B cell (primary cell): ENCODE results near the gene HOXD12. TPM values are rescaled to one million over a fixed set of nuclear protein-coding genes. Genes with fewer than 3 reads are reported as not detected.

ENCODE experiments used
- ATAC-seq: fragments of 200-7000 bp; cut with Tn5 transposase; one replicate; pipeline ENCODE4 v1.10.0; 2021; ENCODE audit warnings: low read depth, mild to moderate bottlenecking, moderate number of reproducible peaks, moderate library complexity
- CTCF ChIA-PET: fragments of 350-600 bp; sonication (Branson Sonifier 250); formaldehyde crosslinking; loops from one replicate; lab custom pipeline; 2021; ENCODE audit warnings: antibody characterized with exemption, inconsistent platforms; lab: Charles Lee
- POLR2A ChIA-PET: fragments of 350-600 bp; sonication (Branson Sonifier 250); formaldehyde crosslinking; loops from one replicate; lab custom pipeline; 2021; ENCODE audit warnings: antibody characterized with exemption; lab: Charles Lee
- DNase-seq: peaks from one replicate; pipeline ENCODE4 v3.0.0; 2013
- H2AFZ ChIP-seq: 2 replicates; pipeline ENCODE4 v1.6.1; 2012; ENCODE audit warnings: mild to moderate bottlenecking, low read depth, low read length; ENCODE audit not compliant: insufficient read depth, poor library complexity, severe bottlenecking
- H3K27ac ChIP-seq, 2 donors: 1 replicate in 1 of 2; 2 replicates in 1 of 2; pipeline ENCODE4 v1.5.1; 2012 to 2013; ENCODE audit warnings: low read length in 2 of 2, mild to moderate bottlenecking in 2 of 2, moderate library complexity in 1 of 2
- H3K27me3 ChIP-seq, 4 experiments: fragments of 200-600 bp in 1 of 4; sonication (generic) in 1 of 4; replicated peaks in 1 of 4; 1 replicate in 2 of 4; 2 replicates in 2 of 4; pipeline versions ENCODE4 v1.6.1 to v1.7.0; 2013 to 2016; ENCODE audit warnings: low read length in 3 of 4, mild to moderate bottlenecking in 2 of 4, mixed read lengths in 1 of 4, moderate library complexity in 1 of 4; ENCODE audit not compliant: insufficient read depth in 4 of 4, control insufficient read depth in 3 of 4; ENCODE audit errors: control extremely low read depth in 1 of 4
- H3K36me3 ChIP-seq, 2 experiments: replicated peaks in 1 of 2; 1 replicate in 1 of 2; 2 replicates in 1 of 2; pipeline versions ENCODE4 v1.6.1 to v1.7.1; 2013; ENCODE audit warnings: low read length in 1 of 2; ENCODE audit not compliant: insufficient read depth in 2 of 2, control insufficient read depth in 1 of 2; ENCODE audit errors: control extremely low read depth in 1 of 2, extremely low read depth in 1 of 2
- H3K4me1 ChIP-seq, 2 donors: fragments of 200-600 bp in 1 of 2; sonication (generic) in 1 of 2; 1 replicate in 1 of 2; 2 replicates in 1 of 2; pipeline versions ENCODE4 v1.5.1 to v1.6.1; 2013 to 2017; ENCODE audit warnings: low read length in 2 of 2; ENCODE audit not compliant: control insufficient read depth in 2 of 2, insufficient read depth in 2 of 2
- H3K4me2 ChIP-seq: replicated peaks from 2 replicates; pipeline ENCODE3; 2012; ENCODE audit warnings: mild to moderate bottlenecking, low read depth, low read length; ENCODE audit not compliant: poor library complexity, severe bottlenecking
- H3K4me3 ChIP-seq, 5 experiments: fragments of 200-600 bp in 1 of 5; sonication (generic) in 1 of 5; 1 replicate in 3 of 5; 2 replicates in 2 of 5; pipeline versions ENCODE4 v1.5.1 to v1.7.0; 2011 to 2016; ENCODE audit warnings: low read length in 4 of 5, mild to moderate bottlenecking in 4 of 5, low read depth in 2 of 5, control low read depth in 1 of 5, moderate library complexity in 1 of 5; ENCODE audit not compliant: insufficient read depth in 1 of 5; ENCODE audit errors: control extremely low read depth in 1 of 5, extremely low read depth in 1 of 5
- H3K79me2 ChIP-seq: fragments of 200-600 bp; sonication (generic); one replicate; pipeline ENCODE4 v1.6.0; 2016; ENCODE audit warnings: low read length; ENCODE audit not compliant: control insufficient read depth, insufficient read depth
- H3K9ac ChIP-seq: fragments of 200-600 bp; sonication (generic); 2 replicates; pipeline ENCODE4 v1.6.1; 2017; ENCODE audit warnings: mild to moderate bottlenecking, low read length, moderate library complexity
- H3K9me3 ChIP-seq, 3 donors: one replicate each; pipeline versions ENCODE4 v1.6.1 to v1.7.1; 2013; ENCODE audit warnings: low read length in 2 of 3; ENCODE audit not compliant: control insufficient read depth in 2 of 3, insufficient read depth in 1 of 3; ENCODE audit errors: control extremely low read depth in 1 of 3
- H4K20me1 ChIP-seq: 2 replicates; pipeline ENCODE4 v1.6.0; 2012; ENCODE audit warnings: mild to moderate bottlenecking, low read length; ENCODE audit not compliant: insufficient read depth, control insufficient read depth, poor library complexity, severe bottlenecking
- H3K27ac Mint-ChIP-seq: one replicate; pipeline ENCODE4 v1.8.0; 2021; ENCODE audit warnings: mixed read lengths
- H3K27me3 Mint-ChIP-seq: one replicate; pipeline ENCODE4 v1.8.0; 2021; ENCODE audit warnings: mixed read lengths
- H3K4me1 Mint-ChIP-seq: one replicate; pipeline ENCODE4 v1.8.0; 2021; ENCODE audit warnings: mixed read lengths
- H3K4me3 Mint-ChIP-seq: one replicate; pipeline ENCODE4 v1.8.0; 2021; ENCODE audit warnings: mixed read lengths
- H3K9me3 Mint-ChIP-seq: one replicate; pipeline ENCODE4 v1.8.0; 2022; ENCODE audit warnings: mixed read lengths; ENCODE audit not compliant: insufficient read depth
- EZH2 ChIP-seq: IDR thresholded peaks from 2 replicates; pipeline ENCODE4 v1.6.1; 2012; ENCODE audit warnings: borderline replicate concordance, low read depth, mild to moderate bottlenecking, moderate library complexity, low read length; ENCODE audit not compliant: insufficient read depth, poor library complexity, severe bottlenecking
- WGBS: methylation state at CpG from one replicate; pipeline ENCODE4 v1.1.5; 2013; ENCODE audit warnings: missing lambda C conversion rate; ENCODE audit not compliant: insufficient coverage; 5-methylcytosine and 5-hydroxymethylcytosine counted together
- intact Hi-C: fragments of 100-400 bp; cut with micrococcal nuclease; formaldehyde crosslinking; loops from one replicate; pipeline ENCODE4 v1.10.0; 2022
- polyA plus RNA-seq: library from polyadenylated mRNA; depleted of rRNA; stranded (reverse); fragments of >200 nt; gene quantifications from 2 replicates; pipeline ENCODE4 v1.2.3, GENCODE V29; 2012
- total RNA-seq, 2 donors: library from RNA; stranded (reverse); fragments of 120-200 nt in 1 of 2; gene quantifications; 1 replicate in 1 of 2; 2 replicates in 1 of 2; pipeline versions ENCODE4 v1.2.3 to v1.2.4, GENCODE V29; 2013 to 2022
- TF ChIP-seq, protein P1 (sequence below): fragments of 200-600 bp; IDR thresholded peaks from one replicate; pipeline ENCODE4 v1.8.0; 2022; ENCODE audit warnings: antibody characterized with exemption, mild to moderate bottlenecking

HOXD12 gene
- total and polyA plus RNA-seq, 2 donors (not counting 1 experiment from before 2014, with no cell fraction given): not detected

DNA sequence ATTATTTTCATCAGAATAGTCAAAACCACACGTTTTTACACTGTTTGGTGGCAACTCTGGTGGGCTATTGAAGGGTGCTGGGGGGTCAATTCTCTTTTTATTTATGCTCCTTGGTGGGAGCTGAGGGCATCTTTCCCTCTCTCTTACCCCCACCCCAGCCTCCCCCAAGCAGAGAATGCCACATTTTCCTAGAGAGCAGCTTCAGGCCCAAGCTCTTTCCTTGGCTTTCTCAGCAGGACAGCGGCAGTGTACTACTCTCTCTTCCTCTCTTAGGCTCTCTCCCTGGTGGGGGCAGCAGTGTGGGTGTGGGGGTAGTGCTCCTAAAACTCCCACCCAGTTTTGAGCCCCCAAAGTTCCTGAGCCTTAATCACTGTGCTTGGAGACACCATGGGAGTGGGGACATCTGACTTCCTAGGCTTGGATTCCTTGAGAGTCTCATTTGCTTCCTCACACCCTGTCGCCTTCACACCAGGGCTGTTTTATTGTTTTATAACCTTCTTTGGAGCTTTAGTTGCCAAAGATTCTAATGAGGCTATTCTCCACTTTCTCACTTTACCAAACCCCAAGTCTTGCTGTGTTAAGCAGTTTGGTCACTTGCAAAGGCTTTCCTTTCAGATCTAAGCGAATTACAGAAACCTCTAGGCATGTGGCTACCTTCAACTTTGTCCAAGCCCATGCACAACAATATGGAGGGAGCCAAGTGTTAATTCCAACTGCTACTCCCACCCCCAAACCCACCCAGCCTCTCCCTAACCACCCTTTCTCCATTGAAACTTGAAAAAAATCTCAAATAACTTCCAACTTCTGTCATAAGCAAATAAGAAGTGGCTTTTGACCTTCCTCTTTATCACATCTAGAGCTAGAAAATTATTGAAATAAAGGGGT, 45.7 kb downstream of the HOXD12 start:
- WGBS: 43% methylated on average over 1 of the region's 4 CpGs
- CTCF ChIA-PET: interaction anchor here (0.7 kb wide), 2 partner anchors 233 to 310 kb away, joined by 3 read pairs; no protein-coding TSS in a partner anchor

More for the DNA sequence above, 45.7 kb downstream of the HOXD12 start:
- no peak for ATAC-seq
- peaks cover 76% of the 10 kb centered on the region for H3K27me3 Mint-ChIP-seq
- H4K20me1 ChIP-seq: no peaks in the 10 kb centered on the region
- no peak overlapping the region for H3K4me3 ChIP-seq
- no peak overlapping the region for H3K4me3 Mint-ChIP-seq
- intact Hi-C loops: no loop called here
- no peak overlapping the region for H3K27ac ChIP-seq
- no peaks in the 10 kb centered on the region for H3K79me2 ChIP-seq
- H3K27ac Mint-ChIP-seq: no peak overlapping the region
- peaks cover 7% of the 10 kb centered on the region for H3K4me1 Mint-ChIP-seq
- TF ChIP-seq, protein P1, sequence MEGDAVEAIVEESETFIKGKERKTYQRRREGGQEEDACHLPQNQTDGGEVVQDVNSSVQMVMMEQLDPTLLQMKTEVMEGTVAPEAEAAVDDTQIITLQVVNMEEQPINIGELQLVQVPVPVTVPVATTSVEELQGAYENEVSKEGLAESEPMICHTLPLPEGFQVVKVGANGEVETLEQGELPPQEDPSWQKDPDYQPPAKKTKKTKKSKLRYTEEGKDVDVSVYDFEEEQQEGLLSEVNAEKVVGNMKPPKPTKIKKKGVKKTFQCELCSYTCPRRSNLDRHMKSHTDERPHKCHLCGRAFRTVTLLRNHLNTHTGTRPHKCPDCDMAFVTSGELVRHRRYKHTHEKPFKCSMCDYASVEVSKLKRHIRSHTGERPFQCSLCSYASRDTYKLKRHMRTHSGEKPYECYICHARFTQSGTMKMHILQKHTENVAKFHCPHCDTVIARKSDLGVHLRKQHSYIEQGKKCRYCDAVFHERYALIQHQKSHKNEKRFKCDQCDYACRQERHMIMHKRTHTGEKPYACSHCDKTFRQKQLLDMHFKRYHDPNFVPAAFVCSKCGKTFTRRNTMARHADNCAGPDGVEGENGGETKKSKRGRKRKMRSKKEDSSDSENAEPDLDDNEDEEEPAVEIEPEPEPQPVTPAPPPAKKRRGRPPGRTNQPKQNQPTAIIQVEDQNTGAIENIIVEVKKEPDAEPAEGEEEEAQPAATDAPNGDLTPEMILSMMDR: no peak
- TF ChIP-seq EZH2: no peak
- DNase-seq: no peak
- no peak overlapping the region for H3K9ac ChIP-seq
- peaks cover 0 to 21% (median 0%) of the 10 kb centered on the region in 3 donors for H3K9me3 ChIP-seq
- H3K36me3 ChIP-seq: no peaks in the 10 kb centered on the region
- no peaks in the 10 kb centered on the region for H3K9me3 Mint-ChIP-seq
- H3K4me1 ChIP-seq: peaks cover 7 to 13% of the 10 kb centered on the region in 2 donors
- H3K4me2 ChIP-seq: no peak overlapping the region
- no peak overlapping the region for H2AFZ ChIP-seq
- peaks cover 0 to 92% (median 60%) of the 10 kb centered on the region in 4 experiments for H3K27me3 ChIP-seq
- POLR2A ChIA-PET: no interaction called here
